22Rv1 (cell line): Measurements from ENCODE around the gene CEP41.

Experiments
- H3K27ac ChIP-seq: fragments of 450-650 bp; 2 replicates; pipeline ENCODE4 v1.5.1; 2017
- ZFX ChIP-seq: fragments of 450-650 bp; IDR thresholded peaks from 2 replicates; pipeline ENCODE4 v1.6.1; 2017; ENCODE audit warnings: antibody characterized with exemption, borderline replicate concordance
- TF ChIP-seq, protein P1 (sequence below): fragments of 450-650 bp; IDR thresholded peaks from 2 replicates; pipeline ENCODE4 v1.5.1; 2017; ENCODE audit warnings: mild to moderate bottlenecking

The CEP41 gene

DNA sequence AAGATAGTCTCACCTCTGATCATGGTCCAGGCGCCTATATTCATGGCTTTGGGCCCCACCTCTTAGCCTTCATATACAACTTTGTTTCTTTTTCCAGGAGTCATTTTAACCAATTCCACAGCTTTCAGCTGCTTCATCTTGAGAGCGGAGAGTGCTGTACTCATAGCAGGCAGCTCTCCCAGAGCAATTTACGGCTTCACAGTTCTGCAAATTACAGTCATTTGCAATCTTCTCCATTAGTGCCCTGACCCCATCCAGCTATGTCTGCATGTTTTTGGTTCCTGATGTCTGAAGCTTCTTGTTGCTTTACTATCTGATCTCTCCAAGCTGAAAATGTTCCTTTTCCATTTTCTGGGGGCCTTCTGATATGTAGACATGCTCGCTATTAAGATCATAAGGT is 33.1 kb upstream of the CEP41 start:
- TF ChIP-seq ZFX = no peak
- TF ChIP-seq, protein P1, sequence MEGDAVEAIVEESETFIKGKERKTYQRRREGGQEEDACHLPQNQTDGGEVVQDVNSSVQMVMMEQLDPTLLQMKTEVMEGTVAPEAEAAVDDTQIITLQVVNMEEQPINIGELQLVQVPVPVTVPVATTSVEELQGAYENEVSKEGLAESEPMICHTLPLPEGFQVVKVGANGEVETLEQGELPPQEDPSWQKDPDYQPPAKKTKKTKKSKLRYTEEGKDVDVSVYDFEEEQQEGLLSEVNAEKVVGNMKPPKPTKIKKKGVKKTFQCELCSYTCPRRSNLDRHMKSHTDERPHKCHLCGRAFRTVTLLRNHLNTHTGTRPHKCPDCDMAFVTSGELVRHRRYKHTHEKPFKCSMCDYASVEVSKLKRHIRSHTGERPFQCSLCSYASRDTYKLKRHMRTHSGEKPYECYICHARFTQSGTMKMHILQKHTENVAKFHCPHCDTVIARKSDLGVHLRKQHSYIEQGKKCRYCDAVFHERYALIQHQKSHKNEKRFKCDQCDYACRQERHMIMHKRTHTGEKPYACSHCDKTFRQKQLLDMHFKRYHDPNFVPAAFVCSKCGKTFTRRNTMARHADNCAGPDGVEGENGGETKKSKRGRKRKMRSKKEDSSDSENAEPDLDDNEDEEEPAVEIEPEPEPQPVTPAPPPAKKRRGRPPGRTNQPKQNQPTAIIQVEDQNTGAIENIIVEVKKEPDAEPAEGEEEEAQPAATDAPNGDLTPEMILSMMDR = no peak
- H3K27ac ChIP-seq = no peak overlapping the region

GRCh38 chr7:130473289-130473688 is 32.5 kb upstream of the CEP41 start:
- TF ChIP-seq ZFX = no peak
- TF ChIP-seq, protein P1 = no peak
- H3K27ac ChIP-seq = no peak overlapping the region

DNA sequence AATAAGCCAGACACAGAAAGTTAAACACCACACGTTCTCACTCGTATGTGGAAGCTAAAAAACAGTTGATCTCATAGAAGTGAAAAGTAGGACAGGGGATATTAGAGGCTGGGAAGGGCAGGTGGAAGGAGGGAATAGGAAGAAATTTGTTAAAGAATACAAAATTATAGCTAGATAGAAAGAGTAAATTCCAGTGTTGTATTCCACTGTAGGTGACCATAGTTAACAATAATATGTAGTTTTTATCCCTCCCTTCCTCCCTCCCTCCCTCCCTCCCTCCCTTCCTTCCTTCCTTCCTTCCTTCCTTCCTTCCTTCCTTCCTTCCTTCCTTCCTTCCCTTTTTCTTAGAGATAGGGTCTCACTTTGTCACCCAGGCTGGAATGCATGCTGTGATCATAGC is 31.2 kb upstream of the CEP41 start:
- no peak overlapping the region for H3K27ac ChIP-seq
- TF ChIP-seq, protein P1 = no peak
- no peak for TF ChIP-seq ZFX

GRCh38 chr7:130468612-130469011 is 27.8 kb upstream of the CEP41 start:
- TF ChIP-seq, protein P1 = no peak
- no peak for TF ChIP-seq ZFX
- H3K27ac ChIP-seq = no peak overlapping the region

GRCh38 chr7:130463553-130464434 is 23.0 kb upstream of the CEP41 start:
- no peak overlapping the region for H3K27ac ChIP-seq
- TF ChIP-seq, protein P1 = no peak
- no peak for TF ChIP-seq ZFX

GRCh38 chr7:130461272-130461671 is 20.5 kb upstream of the CEP41 start:
- TF ChIP-seq ZFX = no peak
- TF ChIP-seq, protein P1 = no peak
- H3K27ac ChIP-seq = no peak overlapping the region

GRCh38 chr7:130458257-130458656 is 17.4 kb upstream of the CEP41 start:
- no peak overlapping the region for H3K27ac ChIP-seq
- TF ChIP-seq ZFX = no peak
- TF ChIP-seq, protein P1 = no peak
